OCI-LY1 (cell line): Measurements from ENCODE around the gene MYOF.
"Not testable (repeated sequence)": the region's sequence is repeated elsewhere in the genome, so short reads cannot be mapped to it uniquely, and the experiment has no call there.

Experiments
- H2AFZ ChIP-seq: fragments of 200-600 bp; sonication (generic), shearing (Covaris generic); 2 replicates; pipeline ENCODE4 v1.6.0; 2014; ENCODE audit warnings: antibody characterized with exemption, mild to moderate bottlenecking, low read length
- H3F3A ChIP-seq: fragments of 200-600 bp; sonication (generic), shearing (Covaris generic); 2 replicates; pipeline ENCODE4 v1.6.0; 2014; ENCODE audit warnings: mild to moderate bottlenecking, antibody characterized with exemption, low read length, moderate library complexity; ENCODE audit not compliant: insufficient read depth
- H3K27ac ChIP-seq: fragments of 200-600 bp; sonication (generic); 2 replicates; pipeline ENCODE4 v1.5.1; 2014; ENCODE audit warnings: low read length, mixed run types, mild to moderate bottlenecking, low read depth; ENCODE audit not compliant: poor library complexity, severe bottlenecking
- H3K27me3 ChIP-seq: fragments of 200-600 bp; sonication (generic); 2 replicates; pipeline ENCODE4 v1.6.0; 2014; ENCODE audit warnings: antibody characterized with exemption, mild to moderate bottlenecking, low read length, moderate library complexity; ENCODE audit not compliant: insufficient read depth
- H3K36me3 ChIP-seq: fragments of 200-600 bp; sonication (generic); 2 replicates; pipeline ENCODE4 v1.6.1; 2014; ENCODE audit warnings: mild to moderate bottlenecking, antibody characterized with exemption, low read length, moderate library complexity, mixed read lengths; ENCODE audit not compliant: insufficient read depth
- H3K4me1 ChIP-seq: fragments of 200-600 bp; sonication (generic); 2 replicates; pipeline ENCODE4 v1.5.1; 2014; ENCODE audit warnings: mild to moderate bottlenecking, low read length, moderate library complexity; ENCODE audit not compliant: insufficient read depth, severe bottlenecking
- H3K4me2 ChIP-seq: fragments of 200-600 bp; sonication (generic), shearing (Covaris generic); 2 replicates; pipeline ENCODE4 v1.6.1; 2014; ENCODE audit warnings: low read length
- H3K4me3 ChIP-seq: fragments of 200-600 bp; sonication (generic); 2 replicates; pipeline ENCODE4 v1.5.1; 2014; ENCODE audit warnings: low read length, low read depth, mild to moderate bottlenecking, mixed read lengths; ENCODE audit not compliant: poor library complexity, severe bottlenecking
- H3K79me2 ChIP-seq: fragments of 200-600 bp; shearing (Covaris generic); 2 replicates; pipeline ENCODE4 v1.6.1; 2016; ENCODE audit warnings: mixed run types, low read length, mixed read lengths; ENCODE audit not compliant: insufficient read depth
- H3K9ac ChIP-seq: fragments of 200-600 bp; sonication (generic), shearing (Covaris generic); 2 replicates; pipeline ENCODE4 v1.6.1; 2014; ENCODE audit warnings: mild to moderate bottlenecking, low read length, mixed read lengths
- H3K9me2 ChIP-seq: fragments of 200-600 bp; sonication (generic), shearing (Covaris generic); 2 replicates; pipeline ENCODE4 v1.6.1; 2014; ENCODE audit warnings: low read depth, mild to moderate bottlenecking, low read length, mixed read lengths
- H3K9me3 ChIP-seq: fragments of 200-600 bp; shearing (Covaris generic); 2 replicates; pipeline ENCODE4 v1.6.1; 2014; ENCODE audit warnings: low read length, mixed read lengths
- H4K20me1 ChIP-seq: fragments of 200-600 bp; sonication (generic), shearing (Covaris generic); 2 replicates; pipeline ENCODE4 v1.6.0; 2016; ENCODE audit warnings: mild to moderate bottlenecking, low read length; ENCODE audit not compliant: insufficient read depth
- EZH2 ChIP-seq: fragments of 200-600 bp; sonication (generic), shearing (Covaris generic); IDR thresholded peaks from 2 replicates; pipeline ENCODE4 v1.8.0; 2017; ENCODE audit warnings: borderline replicate concordance, mixed run types, mild to moderate bottlenecking, antibody characterized with exemption, low read length, moderate library complexity, mixed read lengths
- TF ChIP-seq, protein P1 (sequence below): fragments of 200-600 bp; sonication (generic), shearing (Covaris generic); IDR thresholded peaks from 2 replicates; pipeline ENCODE4 v1.5.1; 2017; ENCODE audit warnings: mild to moderate bottlenecking, antibody characterized with exemption, low read length, moderate library complexity, mixed read lengths

Gene MYOF

DNA sequence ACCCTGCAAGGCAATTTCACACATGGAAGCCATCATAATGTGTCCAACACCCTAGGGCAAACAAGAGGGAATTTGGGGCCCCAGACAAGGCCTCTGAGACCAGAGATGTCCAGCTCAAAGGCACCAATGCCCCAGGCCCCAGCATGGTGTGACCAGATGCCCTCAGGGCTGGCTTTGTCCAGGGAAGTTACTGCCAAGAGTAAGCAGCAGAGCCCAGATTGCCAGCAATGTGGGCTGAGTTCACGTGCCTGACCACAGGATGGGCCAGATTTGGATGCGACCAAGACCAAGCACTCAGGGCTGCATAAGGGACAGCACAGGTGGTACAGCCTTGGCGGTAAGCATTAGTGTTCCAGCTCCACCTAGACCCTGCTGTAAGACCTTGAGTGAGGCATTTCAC, 12.7 kb downstream of the MYOF start:
- TF ChIP-seq EZH2: no peak
- Histone ChIP-seq H3K27ac (no peak overlapping the region), H3K4me1 (no peaks in the 10 kb centered on the region), H3K79me2 (no peaks in the 10 kb centered on the region), H3K9me3 (no peaks in the 10 kb centered on the region), H3K27me3 (no peaks in the 10 kb centered on the region), H4K20me1 (no peaks in the 10 kb centered on the region), H3F3A (no peaks in the 10 kb centered on the region), H3K4me2 (no peak overlapping the region), H3K36me3 (no peaks in the 10 kb centered on the region), H3K9me2 (no peaks in the 10 kb centered on the region), H2AFZ (no peak overlapping the region), H3K9ac (no peak overlapping the region), H3K4me3 (no peak overlapping the region)

DNA sequence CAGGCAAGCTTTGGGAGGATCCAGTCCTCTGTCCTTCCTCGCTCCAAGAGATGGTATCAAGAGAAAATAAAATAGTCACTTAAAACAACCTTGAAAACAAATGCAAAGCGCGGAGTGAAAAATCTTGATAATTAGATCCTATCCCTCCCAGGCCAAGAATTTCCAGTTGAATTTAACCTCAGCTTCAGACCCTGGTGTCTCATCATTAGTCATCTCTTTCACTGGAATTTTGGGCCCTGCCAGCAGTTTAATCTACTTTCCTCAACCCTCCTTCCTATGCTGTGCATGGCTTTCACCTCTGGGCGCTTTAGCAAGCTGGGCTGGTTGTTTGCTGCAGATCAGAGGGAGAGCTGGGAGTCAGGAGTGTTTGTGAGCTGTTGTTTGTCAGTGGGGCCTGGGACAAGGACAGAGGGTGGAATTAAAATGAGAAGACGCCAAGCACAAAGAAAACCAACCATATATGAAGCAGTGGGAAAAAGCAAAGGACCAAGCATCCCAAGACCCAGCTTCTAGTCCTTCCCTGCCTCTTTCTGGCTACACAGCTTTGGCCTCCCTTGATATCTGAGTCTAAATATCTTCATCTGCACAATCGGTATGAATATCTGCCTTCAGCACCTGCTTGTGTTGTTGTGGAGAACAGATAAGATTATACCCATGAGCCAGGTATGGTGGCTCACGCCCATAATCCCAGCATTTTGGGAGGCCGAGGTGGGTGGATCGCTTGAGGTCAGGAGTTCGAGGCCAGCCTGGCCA, 13.5 kb downstream of the MYOF start:
- Histone ChIP-seq H2AFZ (no peak overlapping the region), H3K27me3 (no peaks in the 10 kb centered on the region), H3K9ac (no peak overlapping the region), H3K4me2 (no peak overlapping the region), H3K79me2 (no peaks in the 10 kb centered on the region), H3K4me1 (no peaks in the 10 kb centered on the region), H4K20me1 (no peaks in the 10 kb centered on the region), H3K27ac (no peak overlapping the region), H3F3A (no peaks in the 10 kb centered on the region), H3K9me3 (no peaks in the 10 kb centered on the region), H3K36me3 (no peaks in the 10 kb centered on the region), H3K4me3 (no peak overlapping the region), H3K9me2 (no peaks in the 10 kb centered on the region)
- TF ChIP-seq EZH2: no peak
- TF ChIP-seq, protein P1, sequence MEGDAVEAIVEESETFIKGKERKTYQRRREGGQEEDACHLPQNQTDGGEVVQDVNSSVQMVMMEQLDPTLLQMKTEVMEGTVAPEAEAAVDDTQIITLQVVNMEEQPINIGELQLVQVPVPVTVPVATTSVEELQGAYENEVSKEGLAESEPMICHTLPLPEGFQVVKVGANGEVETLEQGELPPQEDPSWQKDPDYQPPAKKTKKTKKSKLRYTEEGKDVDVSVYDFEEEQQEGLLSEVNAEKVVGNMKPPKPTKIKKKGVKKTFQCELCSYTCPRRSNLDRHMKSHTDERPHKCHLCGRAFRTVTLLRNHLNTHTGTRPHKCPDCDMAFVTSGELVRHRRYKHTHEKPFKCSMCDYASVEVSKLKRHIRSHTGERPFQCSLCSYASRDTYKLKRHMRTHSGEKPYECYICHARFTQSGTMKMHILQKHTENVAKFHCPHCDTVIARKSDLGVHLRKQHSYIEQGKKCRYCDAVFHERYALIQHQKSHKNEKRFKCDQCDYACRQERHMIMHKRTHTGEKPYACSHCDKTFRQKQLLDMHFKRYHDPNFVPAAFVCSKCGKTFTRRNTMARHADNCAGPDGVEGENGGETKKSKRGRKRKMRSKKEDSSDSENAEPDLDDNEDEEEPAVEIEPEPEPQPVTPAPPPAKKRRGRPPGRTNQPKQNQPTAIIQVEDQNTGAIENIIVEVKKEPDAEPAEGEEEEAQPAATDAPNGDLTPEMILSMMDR: no peak

DNA sequence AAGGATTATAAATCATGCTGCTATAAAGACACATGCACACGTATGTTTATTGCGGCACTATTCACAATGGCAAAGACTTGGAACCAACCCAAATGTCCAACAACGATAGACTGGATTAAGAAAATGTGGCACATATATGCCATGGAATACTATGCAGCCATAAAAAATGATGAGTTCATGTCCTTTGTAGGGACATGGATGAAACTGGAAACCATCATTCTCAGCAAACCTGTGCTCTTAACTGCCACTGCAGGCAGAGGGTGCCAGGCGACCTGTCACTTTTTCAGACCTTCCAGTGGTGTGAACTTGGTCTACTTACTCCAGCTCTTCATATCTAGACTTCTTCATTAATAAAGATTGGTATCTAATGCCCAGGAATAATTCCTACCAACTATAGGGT, 14.5 kb downstream of the MYOF start:
- H3K27ac ChIP-seq, H3K9me3 ChIP-seq, H3K4me2 ChIP-seq, H3K4me1 ChIP-seq, H3K79me2 ChIP-seq, H2AFZ ChIP-seq, H3K4me3 ChIP-seq, H3K36me3 ChIP-seq, H3K27me3 ChIP-seq, H3K9ac ChIP-seq, H3F3A ChIP-seq, H3K9me2 ChIP-seq, H4K20me1 ChIP-seq: not testable (repeated sequence)

DNA sequence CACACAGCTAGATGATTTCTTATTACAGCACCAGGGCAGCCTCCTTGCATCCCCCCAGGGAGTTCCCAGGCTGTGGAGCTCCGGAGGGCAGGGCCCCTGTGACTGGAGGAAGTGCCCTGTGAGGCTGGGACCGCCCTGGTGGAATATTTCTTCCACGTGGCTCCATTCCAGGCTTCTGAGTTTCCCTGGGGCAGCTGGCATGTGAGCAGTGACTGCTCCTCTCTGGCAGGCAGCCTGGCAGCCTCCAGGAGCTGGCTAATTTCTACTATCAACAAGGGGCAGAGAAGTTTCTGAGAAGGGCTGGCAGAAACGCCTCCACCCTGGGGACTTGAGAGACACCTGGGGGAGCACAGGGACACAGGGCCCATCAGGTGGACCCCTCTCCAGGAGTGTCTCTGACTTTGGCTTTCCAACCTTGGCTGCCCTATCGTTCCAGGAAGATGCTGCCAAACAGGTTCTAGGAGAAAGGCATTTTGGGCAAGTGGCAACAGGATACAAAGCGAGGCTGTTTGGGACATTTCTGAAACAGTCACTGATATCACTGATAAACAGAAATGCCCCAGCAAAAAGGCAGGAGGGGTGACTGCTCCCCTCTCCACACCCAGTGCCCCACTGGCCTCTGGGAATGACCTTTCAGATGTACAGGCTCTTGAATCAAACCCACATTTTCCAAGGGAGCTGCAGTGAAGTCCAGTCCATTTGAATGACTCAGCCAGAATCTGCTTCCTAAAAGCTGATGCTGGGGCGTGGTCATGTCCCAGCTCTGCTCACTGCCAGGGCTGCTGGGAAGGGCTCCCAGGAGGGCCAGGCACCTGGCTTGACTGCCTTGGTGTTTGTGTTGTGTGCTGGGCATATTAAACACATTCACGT, 16.1 kb downstream of the MYOF start:
- H3K27ac ChIP-seq: no peak overlapping the region
- H3K36me3 ChIP-seq: no peaks in the 10 kb centered on the region
- H3K9me3 ChIP-seq: no peaks in the 10 kb centered on the region
- no peaks in the 10 kb centered on the region for H3K27me3 ChIP-seq
- H3K79me2 ChIP-seq: no peaks in the 10 kb centered on the region
- H2AFZ ChIP-seq: no peak overlapping the region
- H3K9ac ChIP-seq: no peak overlapping the region
- H3K9me2 ChIP-seq: no peaks in the 10 kb centered on the region
- no peak overlapping the region for H3K4me3 ChIP-seq
- H3K4me1 ChIP-seq: no peaks in the 10 kb centered on the region
- H3F3A ChIP-seq: no peaks in the 10 kb centered on the region
- H3K4me2 ChIP-seq: no peak overlapping the region
- H4K20me1 ChIP-seq: no peaks in the 10 kb centered on the region
- TF ChIP-seq, protein P1: no peak
- no peak for TF ChIP-seq EZH2
